Amniotic stem cell (primary cell): Measurements from ENCODE around the gene OLFML2A.
A peak's percentile ranks its signal among the peaks of the same experiment; 100 is the strongest.
"Not testable (repeated sequence)": the region's sequence is repeated elsewhere in the genome, so short reads cannot be mapped to it uniquely, and the experiment has no call there.

Experiments used
- DNase-seq: peaks from one replicate; lab custom pipeline; 2025; lab: John Stamatoyannopoulos, UW

Gene OLFML2A

GRCh38 chr9:124828489-124829333 is 51.8 kb downstream of the OLFML2A start:
- DNase-seq = no peak

- DNase-seq = no peak
Observed at GRCh38 chr9:124829334-124829669, 52.4 kb downstream of the OLFML2A start.

- DNase-seq = no peak
Observed at GRCh38 chr9:124830593-124830992, 53.7 kb downstream of the OLFML2A start.

- no peak for DNase-seq
Observed at GRCh38 chr9:124831642-124832364, 54.9 kb downstream of the OLFML2A start.

DNA sequence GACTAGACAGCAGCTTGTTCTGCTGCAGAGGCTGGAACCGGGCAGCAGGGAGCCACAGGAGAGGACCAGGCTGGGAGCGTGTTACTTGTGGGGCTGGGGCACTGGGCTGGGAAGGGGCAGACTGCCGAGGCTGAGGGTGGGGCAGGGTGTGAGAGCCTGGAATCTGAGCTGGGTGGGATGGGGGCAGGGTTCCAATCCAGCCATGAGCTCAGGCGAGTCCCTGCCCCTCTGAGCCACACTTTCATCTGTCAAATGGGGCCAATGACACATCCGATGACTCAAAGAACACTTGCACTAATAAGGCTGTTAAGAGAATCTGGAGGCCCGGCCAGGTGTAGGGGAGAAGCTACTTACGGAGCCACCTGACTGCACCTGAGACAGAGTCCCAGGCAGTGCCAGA is 57.7 kb downstream of the OLFML2A start:
- no peak for DNase-seq

GRCh38 chr9:124835026-124835557 is 58.2 kb downstream of the OLFML2A start:
- DNase-seq = peak; percentile 9

DNA sequence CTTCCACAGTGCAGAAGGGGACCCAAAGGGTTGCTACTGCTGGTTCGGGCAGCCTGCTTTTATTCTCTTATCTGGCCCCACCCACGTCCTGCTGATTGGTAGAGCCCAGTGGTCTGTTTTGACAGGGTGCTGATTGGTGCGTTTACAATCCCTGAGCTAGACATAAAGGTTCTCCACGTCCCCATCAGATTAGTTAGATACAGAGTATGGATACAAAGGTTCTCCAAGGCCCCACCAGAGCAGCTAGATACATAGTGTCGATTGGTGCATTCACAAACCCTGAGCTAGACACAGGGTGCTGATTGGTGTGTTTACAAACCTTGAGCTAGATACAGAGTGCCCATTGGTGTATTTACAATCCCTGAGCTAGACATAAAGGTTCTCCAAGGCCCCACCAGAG is 61.2 kb downstream of the OLFML2A start:
- DNase-seq = not testable (repeated sequence)

GRCh38 chr9:124838567-124839275 is 61.8 kb downstream of the OLFML2A start:
- not testable (repeated sequence) for DNase-seq

GRCh38 chr9:124839612-124840299 is 62.8 kb downstream of the OLFML2A start:
- DNase-seq = no peak

GRCh38 chr9:124840300-124840833 is 63.4 kb downstream of the OLFML2A start:
- DNase-seq = no peak

- DNase-seq = no peak
Observed at GRCh38 chr9:124841075-124841821, 64.3 kb downstream of the OLFML2A start.

GRCh38 chr9:124843456-124844034 is 66.6 kb downstream of the OLFML2A start:
- no peak for DNase-seq

- DNase-seq = no peak
Observed at GRCh38 chr9:124844291-124844690, 67.4 kb downstream of the OLFML2A start.

DNA sequence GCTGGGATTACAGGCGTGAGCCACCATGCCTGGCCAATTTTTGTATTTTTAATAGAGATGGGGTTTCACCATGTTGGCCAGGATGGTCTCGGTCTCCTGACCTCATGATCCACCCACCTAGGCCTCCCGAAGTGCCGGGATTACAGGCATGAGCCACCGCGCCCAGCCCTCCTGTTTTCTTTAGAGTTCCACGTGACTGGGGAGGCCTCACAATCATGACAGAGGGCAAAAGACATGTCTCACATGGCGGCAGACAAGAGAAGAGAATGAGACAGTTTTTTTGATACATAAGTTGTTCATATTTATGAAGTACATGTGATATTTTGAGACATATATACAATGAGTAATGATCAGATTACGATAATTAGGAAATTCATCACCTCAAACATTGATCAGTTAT is 69.5 kb downstream of the OLFML2A start:
- not testable (repeated sequence) for DNase-seq

DNA sequence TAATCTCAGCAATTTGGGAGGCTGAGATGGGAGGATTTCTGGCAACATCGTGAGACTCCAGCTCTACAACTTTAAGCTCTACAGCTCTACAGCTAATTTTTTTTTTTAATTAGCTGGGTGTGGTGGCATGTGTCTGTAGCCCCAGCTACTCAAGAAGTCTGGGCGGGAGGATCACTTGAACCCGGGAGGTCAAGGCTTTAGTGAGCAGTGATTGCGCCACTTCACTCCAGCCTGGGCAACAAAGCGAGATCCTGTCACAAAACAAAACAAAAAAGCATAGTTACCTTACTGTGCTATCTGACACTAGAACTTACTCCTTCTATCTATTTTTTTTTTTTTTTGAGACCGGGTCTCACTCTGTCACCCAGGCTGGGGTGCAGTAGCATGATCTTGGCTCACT is 70.0 kb downstream of the OLFML2A start:
- DNase-seq = no peak

GRCh38 chr9:124849801-124850200 is 72.9 kb downstream of the OLFML2A start:
- DNase-seq = no peak

DNA sequence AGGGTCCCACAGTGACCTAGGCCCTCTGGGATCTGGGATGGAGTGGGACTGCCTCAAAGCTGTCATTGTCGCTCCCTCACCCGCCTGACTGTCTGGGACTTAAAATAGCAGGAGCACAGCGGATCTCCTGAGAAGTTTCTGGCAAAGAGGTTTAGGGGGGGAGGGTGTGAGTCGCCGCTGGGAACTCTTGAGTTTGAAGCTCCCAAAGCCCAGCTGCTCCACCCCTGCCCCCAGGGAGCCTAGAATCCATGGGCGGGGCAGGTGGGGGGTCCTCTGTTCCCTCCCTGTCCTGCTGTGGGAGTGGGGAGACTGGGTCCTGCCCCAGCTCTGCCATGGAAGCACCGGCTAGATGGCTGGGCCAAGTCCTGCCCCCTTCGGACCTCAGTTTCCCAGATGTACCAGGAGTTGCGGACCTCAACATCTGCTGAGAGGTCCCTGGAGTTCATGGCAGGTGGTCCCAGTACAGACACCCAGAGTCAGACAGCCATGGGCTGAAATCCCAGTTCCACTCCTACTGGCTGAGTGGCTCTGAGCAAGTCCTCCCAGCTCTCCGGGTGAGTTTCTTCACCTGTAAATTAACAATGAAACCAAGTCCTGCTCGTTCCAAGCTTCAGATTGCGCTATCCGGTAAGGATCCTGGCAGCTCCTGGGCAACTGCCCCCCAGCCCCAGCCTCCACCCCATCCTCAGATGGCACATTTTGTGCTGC is 75.3 kb downstream of the OLFML2A start:
- DNase-seq = no peak

DNA sequence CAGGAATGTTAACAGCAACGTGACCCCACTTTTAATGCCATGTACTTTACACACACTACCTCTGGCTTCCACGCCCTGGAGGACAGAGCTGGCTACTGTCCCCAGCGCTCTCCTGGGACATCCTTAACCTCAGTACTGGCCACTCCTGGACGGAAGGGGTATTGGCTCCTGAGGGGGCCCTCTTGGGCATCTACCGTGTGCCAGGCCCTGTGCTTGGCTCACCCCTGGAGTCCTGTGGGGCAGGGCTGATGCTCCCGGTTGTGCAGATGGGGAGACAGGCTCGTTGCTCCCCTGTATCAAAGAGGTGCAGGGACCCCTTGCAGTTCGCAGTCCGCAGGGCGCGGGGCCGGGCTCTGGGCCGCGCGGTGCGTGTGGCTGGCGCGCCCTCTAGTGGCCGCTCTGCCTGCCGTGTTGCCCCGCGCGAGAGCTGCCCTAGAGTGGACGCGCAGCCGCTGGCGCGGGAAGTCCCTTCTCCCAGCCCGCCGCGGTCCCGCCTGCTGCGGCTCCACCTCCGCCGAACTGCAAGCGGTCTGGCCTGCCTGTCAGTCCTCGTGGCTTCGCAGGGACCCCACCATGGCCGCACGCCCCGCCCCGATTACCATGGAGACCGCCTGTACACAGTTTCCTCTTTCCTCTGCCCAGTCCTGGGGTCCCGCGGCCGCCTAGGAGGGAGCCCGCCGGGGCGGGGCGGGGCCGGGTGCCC is 76.0 kb downstream of the OLFML2A start, which contains the start of gene WDR38:
WDR38 (plus strand) TSS at position 632 of the 703 bp plus-strand sequence. CDS start 72 bp downstream, outside the sequence.
- DNase-seq = peak; percentile 46

DNA sequence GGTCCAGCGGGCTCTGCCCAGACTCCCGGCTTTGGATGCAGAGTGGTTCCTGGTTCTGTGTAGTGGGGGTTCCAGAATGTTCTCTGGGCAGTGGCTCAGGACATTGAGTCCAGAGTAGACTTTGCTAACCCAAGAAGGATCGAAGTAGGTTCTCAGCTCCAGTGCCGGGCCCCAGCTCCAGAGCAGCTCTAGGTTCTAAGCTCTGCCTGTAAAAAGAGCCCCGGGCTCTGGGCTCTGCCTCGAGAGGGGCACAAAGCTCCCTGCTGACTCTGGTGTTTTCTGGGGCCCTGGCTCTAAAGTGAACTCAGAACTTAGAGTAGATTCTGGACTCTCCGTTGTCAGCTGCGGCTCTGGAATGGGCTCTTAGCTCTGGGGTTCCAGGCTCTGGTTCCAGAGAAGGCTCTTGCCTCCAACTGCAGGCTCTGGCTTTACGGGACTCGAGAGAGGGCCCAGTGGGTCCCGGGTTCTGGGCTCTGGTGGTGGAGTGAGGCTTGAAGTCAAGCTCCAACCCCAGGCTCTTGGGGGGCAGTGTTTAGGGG is 76.7 kb downstream of the OLFML2A start:
- no peak for DNase-seq
